PC-9 (cell line): Measurements from ENCODE around the gene MTG1. TPM values are rescaled to one million over a fixed set of nuclear protein-coding genes. Genes with fewer than 3 reads are reported as not detected.

Experiments
- BruUV-seq: library from RNA; stranded (reverse); fragments of 400-500 nt; replicated peaks from 2 replicates; lab custom pipeline; 2021; lab: Mats Ljungman, UMichigan
- CTCF ChIA-PET: fragments of 300-600 bp; sonication (Branson Sonifier 250); formaldehyde crosslinking; loops from one replicate; lab custom pipeline; 2022; ENCODE audit warnings: antibody characterized with exemption; lab: Charles Lee
- POLR2A ChIA-PET: fragments of 300-600 bp; sonication (Branson Sonifier 250); formaldehyde crosslinking; loops from one replicate; lab custom pipeline; 2022; ENCODE audit warnings: antibody characterized with exemption; ENCODE audit not compliant: unreplicated experiment; lab: Charles Lee
- DNase-seq, 2 experiments: peaks; one replicate each; pipeline versions ENCODE4 v3.0.0 to v3.0.0-alpha.2; 2015 to 2022; ENCODE audit warnings: mixed read lengths in 1 of 2
- H2AFZ ChIP-seq: fragments of 200-600 bp; sonication (generic); 2 replicates; pipeline ENCODE4 v1.8.1; 2017; ENCODE audit warnings: antibody characterized with exemption
- H3F3A ChIP-seq: fragments of 200-600 bp; sonication (generic); 2 replicates; pipeline ENCODE4 v1.8.1; 2017; ENCODE audit warnings: antibody characterized with exemption, mild to moderate bottlenecking, low read depth; ENCODE audit not compliant: insufficient read depth
- H3K27ac ChIP-seq: fragments of 200-600 bp; sonication (generic); 2 replicates; pipeline ENCODE4 v1.6.1; 2016; ENCODE audit warnings: mixed run types
- H3K27me3 ChIP-seq: fragments of 200-600 bp; sonication (generic); 2 replicates; pipeline ENCODE4 v1.6.1; 2016; ENCODE audit warnings: low read depth, mixed run types; ENCODE audit not compliant: insufficient read depth
- H3K36me3 ChIP-seq: fragments of 200-600 bp; sonication (generic); 2 replicates; pipeline ENCODE4 v1.6.1; 2016; ENCODE audit warnings: low read depth, mixed run types
- H3K4me1 ChIP-seq: fragments of 200-600 bp; sonication (generic); replicated peaks from 2 replicates; pipeline ENCODE4 v1.6.1; 2016; ENCODE audit warnings: mixed run types; ENCODE audit not compliant: insufficient read depth
- H3K4me2 ChIP-seq: fragments of 200-600 bp; sonication (generic); 2 replicates; pipeline ENCODE4 v1.6.1; 2017; ENCODE audit warnings: mixed run types
- H3K4me3 ChIP-seq: fragments of 200-600 bp; sonication (generic); 2 replicates; pipeline ENCODE4 v1.6.1; 2016; ENCODE audit warnings: mixed run types
- H3K79me2 ChIP-seq: fragments of 200-600 bp; sonication (generic); 2 replicates; pipeline ENCODE4 v1.6.1; 2017; ENCODE audit warnings: low read depth, mixed run types
- H3K9me2 ChIP-seq: fragments of 200-600 bp; sonication (generic); 2 replicates; pipeline ENCODE4 v1.8.1; 2017; ENCODE audit warnings: mild to moderate bottlenecking; ENCODE audit not compliant: insufficient read depth
- H3K9me3 ChIP-seq: fragments of 200-600 bp; sonication (generic); 2 replicates; pipeline ENCODE4 v1.8.1; 2016; ENCODE audit warnings: low read depth; ENCODE audit not compliant: insufficient read depth
- H4K20me1 ChIP-seq: fragments of 200-600 bp; sonication (generic); 2 replicates; pipeline ENCODE4 v1.8.1; 2017; ENCODE audit not compliant: insufficient read depth
- CTCF ChIP-seq: fragments of 200-600 bp; sonication (generic); conservative IDR thresholded peaks from 2 replicates; pipeline ENCODE4 v1.6.1; 2017; ENCODE audit warnings: mixed run types, antibody characterized with exemption, mild to moderate bottlenecking, moderate library complexity
- EZH2 ChIP-seq: fragments of 200-600 bp; sonication (generic); IDR thresholded peaks from 2 replicates; pipeline ENCODE4 v1.8.0; 2017; ENCODE audit warnings: antibody characterized with exemption, low read depth
- intact Hi-C: fragments of 100-400 bp; cut with micrococcal nuclease; formaldehyde crosslinking; loops from one replicate; pipeline ENCODE4 v1.10.0; 2022; ENCODE audit not compliant: unreplicated experiment
- total RNA-seq: library from RNA; stranded (reverse); gene quantifications from 2 replicates; pipeline ENCODE4 v1.2.3, GENCODE V29; 2021

Gene MTG1
- total RNA-seq, 1 experiment from 2014 or later, result 33.0 TPM

DNA sequence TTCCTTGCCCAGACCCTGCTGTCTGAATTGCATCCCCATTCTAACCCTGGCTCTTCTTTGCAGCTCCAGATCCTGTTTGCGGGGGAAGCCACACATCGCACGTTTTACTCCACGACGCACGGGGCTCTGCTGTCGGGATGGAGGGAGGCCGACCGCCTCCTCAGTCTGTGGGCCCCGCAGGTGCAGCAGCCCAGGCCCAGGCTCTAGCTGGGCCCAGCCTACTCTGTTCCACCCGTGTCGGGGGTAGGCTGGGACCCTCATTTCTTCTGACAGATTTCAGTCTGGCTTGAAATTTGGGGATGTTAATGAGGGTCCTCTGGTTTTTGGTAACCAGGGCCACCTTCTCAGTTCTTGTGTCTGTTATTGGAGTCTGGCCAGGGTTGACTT, 2.7 kb upstream of the MTG1 start:
- POLR2A ChIA-PET, result no interaction called here

DNA sequence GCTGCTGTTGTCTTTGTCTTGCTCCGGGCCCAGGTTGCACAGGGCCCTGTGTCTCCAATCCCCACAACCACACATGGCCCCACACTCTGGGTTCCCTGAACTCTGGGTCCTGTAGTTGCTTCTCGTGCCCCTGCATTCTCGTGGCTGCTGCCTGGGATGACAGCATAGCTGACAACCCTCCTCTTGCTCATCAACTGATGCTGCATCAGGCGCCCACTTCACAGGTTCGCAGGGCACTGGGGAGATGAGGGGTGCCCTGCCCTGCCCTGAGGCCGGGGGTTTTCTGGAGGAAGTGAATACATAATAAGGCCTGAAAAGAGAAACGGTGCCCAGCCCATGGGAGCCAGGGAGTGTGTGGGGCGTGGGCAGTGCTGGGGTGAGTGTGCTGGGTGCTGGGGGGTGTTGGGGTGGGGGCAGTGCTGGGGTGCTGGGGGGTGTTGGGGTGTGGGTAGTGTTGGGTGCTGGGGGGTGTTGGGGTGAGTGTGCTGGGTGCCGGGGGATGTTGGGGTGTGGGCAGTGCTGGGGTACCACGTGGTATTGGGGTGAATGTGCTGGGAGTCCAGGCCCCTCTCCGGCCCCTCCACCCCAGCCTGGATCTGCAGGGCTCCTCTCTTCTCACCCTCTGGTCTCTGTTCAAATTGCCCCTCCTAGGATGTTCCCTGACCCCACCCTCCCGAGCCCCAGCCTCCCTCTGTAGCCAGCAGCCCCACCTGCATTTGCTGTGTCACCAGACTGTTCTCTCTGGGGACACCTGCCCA, 2.0 kb upstream of the MTG1 start:
- TF ChIP-seq EZH2 (no peak), CTCF (no peak)
- Histone ChIP-seq H3K36me3 (no peaks in the 10 kb centered on the region), H3K27me3 (no peaks in the 10 kb centered on the region), H3K9me3 (no peaks in the 10 kb centered on the region), H2AFZ (no peak overlapping the region), H3K27ac (no peak overlapping the region), H3K79me2 (peaks cover 21% of the 10 kb centered on the region), H3K9me2 (no peaks in the 10 kb centered on the region), H3K4me3 (no peak overlapping the region), H3K4me2 (no peak overlapping the region), H4K20me1 (no peaks in the 10 kb centered on the region), H3K4me1 (peaks cover 7% of the 10 kb centered on the region; the same call in 1 of the 2 replicates), H3F3A (peaks cover 15% of the 10 kb centered on the region; the same call in 1 of the 2 replicates)
- ChIA-PET POLR2A (no interaction called here), CTCF (no interaction called here)
- intact Hi-C loops, result loop anchor here (10.0 kb wide), 1 partner anchor 67 kb away; no protein-coding TSS in a partner anchor
- DNase-seq, result no peak
- no TSS peak for BruUV-seq

More for the DNA sequence above, 2.7 kb upstream of the MTG1 start:
- Histone ChIP-seq H3K27me3 (no peaks in the 10 kb centered on the region), H3K4me3 (no peak overlapping the region), H3K9me2 (no peaks in the 10 kb centered on the region), H3K79me2 (peaks cover 20% of the 10 kb centered on the region), H4K20me1 (no peaks in the 10 kb centered on the region), H3K4me2 (no peak overlapping the region), H3K4me1 (peaks cover 7% of the 10 kb centered on the region; the same call in 1 of the 2 replicates), H3K27ac (no peak overlapping the region), H3F3A (peaks cover 15% of the 10 kb centered on the region; the same call in 1 of the 2 replicates), H2AFZ (no peak overlapping the region), H3K36me3 (no peaks in the 10 kb centered on the region), H3K9me3 (no peaks in the 10 kb centered on the region)
- BruUV-seq, result no TSS peak
- CTCF ChIA-PET, result no interaction called here
- no peak for DNase-seq
- intact Hi-C loops, result loop anchor here (10.0 kb wide), 1 partner anchor 66 kb away; no protein-coding TSS in a partner anchor
- TF ChIP-seq CTCF (no peak), EZH2 (no peak)

DNA sequence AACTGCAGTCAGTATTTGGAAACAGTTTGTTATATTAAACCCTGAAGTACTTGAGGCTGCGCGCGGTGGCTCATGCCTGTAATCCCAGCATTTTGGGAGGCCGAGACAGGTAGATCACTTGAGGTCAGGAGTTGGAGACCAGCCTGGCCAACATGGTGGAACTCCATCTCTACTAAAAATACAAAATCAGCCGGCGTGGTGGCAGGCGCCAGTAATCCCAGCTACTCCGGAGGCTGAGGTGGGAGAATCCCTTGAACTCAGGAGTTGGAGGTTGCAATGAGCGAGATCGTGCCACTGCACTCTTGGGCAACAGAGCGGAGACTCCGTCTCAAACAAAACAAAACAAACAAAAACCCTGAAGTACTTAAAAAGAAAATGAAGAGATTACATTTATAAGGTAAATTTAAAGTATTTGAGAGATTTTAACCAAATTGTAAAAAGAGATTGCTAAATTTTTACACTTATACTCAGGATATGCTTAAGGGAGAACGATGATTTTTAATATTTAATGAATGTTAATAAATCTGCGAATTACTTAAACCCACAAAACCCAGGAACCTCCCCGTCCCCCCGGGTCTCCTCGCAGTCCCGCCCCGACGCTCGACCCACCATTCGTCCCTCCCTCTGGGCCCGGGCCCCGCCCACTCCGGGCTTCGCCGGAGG, 425 bp upstream of the MTG1 start:
- ChIA-PET CTCF (no interaction called here), POLR2A (no interaction called here)
- Histone ChIP-seq H3F3A (peaks cover 15% of the 10 kb centered on the region; the same call in 1 of the 2 replicates), H3K4me3 (peak overlapping the region; percentile 97; the same call in 1 of the 2 replicates), H3K9me2 (no peaks in the 10 kb centered on the region), H3K9me3 (no peaks in the 10 kb centered on the region), H3K27me3 (no peaks in the 10 kb centered on the region), H3K4me2 (peak overlapping the region; percentile 89), H2AFZ (peak overlapping the region; percentile 64), H3K36me3 (no peaks in the 10 kb centered on the region), H3K27ac (no peak overlapping the region), H3K79me2 (peaks cover 27% of the 10 kb centered on the region), H3K4me1 (peaks cover 7% of the 10 kb centered on the region; the same call in 1 of the 2 replicates), H4K20me1 (no peaks in the 10 kb centered on the region)
- BruUV-seq, result TSS peak; percentile 41
- TF ChIP-seq EZH2 (no peak), CTCF (no peak)
- intact Hi-C loops, result loop anchor here (2.0 to 10.0 kb wide), 2 partner anchors 15 to 69 kb away; partner anchors contain the start of gene PAOX
- no peak for DNase-seq
